Activated CD4-positive, alpha-beta T cell treated with anti-CD3 and anti-CD28 coated beads for 36 hours (primary cell): ENCODE data around the gene TESMIN. TPM values are rescaled to one million over a fixed set of nuclear protein-coding genes. Genes with fewer than 3 reads are reported as not detected.

Source experiments
- ATAC-seq: fragments of 200-7000 bp; cut with Tn5 transposase; one replicate; pipeline ENCODE4 v1.10.0; 2021; ENCODE audit warnings: mild to moderate bottlenecking, moderate library complexity
- CTCF ChIA-PET: fragments of 350-600 bp; sonication (Branson Sonifier 250); formaldehyde crosslinking; loops from one replicate; lab custom pipeline; 2021; ENCODE audit warnings: antibody characterized with exemption; lab: Charles Lee
- POLR2A ChIA-PET: fragments of 350-600 bp; sonication (Branson Sonifier 250); formaldehyde crosslinking; loops from one replicate; lab custom pipeline; 2021; ENCODE audit warnings: antibody characterized with exemption, inconsistent platforms; lab: Charles Lee
- DNase-seq: peaks from one replicate; pipeline ENCODE4 v3.0.0-alpha.2; 2020
- H3K27ac Mint-ChIP-seq: one replicate; pipeline ENCODE4 v1.8.0; 2021; ENCODE audit warnings: mixed read lengths
- H3K27me3 Mint-ChIP-seq: one replicate; pipeline ENCODE4 v1.8.0; 2021; ENCODE audit warnings: mixed read lengths
- H3K36me3 Mint-ChIP-seq: one replicate; pipeline ENCODE4 v1.8.0; 2021; ENCODE audit warnings: low read depth, mixed read lengths
- H3K4me1 Mint-ChIP-seq: one replicate; pipeline ENCODE4 v1.8.0; 2021; ENCODE audit warnings: mixed read lengths
- H3K4me3 Mint-ChIP-seq: one replicate; pipeline ENCODE4 v1.8.0; 2021; ENCODE audit warnings: mild to moderate bottlenecking, moderate library complexity, mixed read lengths
- H3K9me3 Mint-ChIP-seq: one replicate; pipeline ENCODE4 v1.8.0; 2021; ENCODE audit warnings: low read depth, mixed read lengths
- intact Hi-C, 2 experiments: fragments of 100-400 bp; cut with DNase I in 1 of 2; cut with micrococcal nuclease in 1 of 2; formaldehyde crosslinking; loops; one replicate each; pipeline versions ENCODE4 v1.14.2 to v1.15.1; 2022 to 2024; cut with DNase I, micrococcal nuclease
- total RNA-seq, 2 experiments: library from RNA; stranded (reverse); gene quantifications; one replicate each; pipeline ENCODE4 v1.2.3, GENCODE V29; 2021

The TESMIN gene
- total RNA-seq, 2 experiments from 2014 or later: 2.9 to 3.5 TPM

DNA sequence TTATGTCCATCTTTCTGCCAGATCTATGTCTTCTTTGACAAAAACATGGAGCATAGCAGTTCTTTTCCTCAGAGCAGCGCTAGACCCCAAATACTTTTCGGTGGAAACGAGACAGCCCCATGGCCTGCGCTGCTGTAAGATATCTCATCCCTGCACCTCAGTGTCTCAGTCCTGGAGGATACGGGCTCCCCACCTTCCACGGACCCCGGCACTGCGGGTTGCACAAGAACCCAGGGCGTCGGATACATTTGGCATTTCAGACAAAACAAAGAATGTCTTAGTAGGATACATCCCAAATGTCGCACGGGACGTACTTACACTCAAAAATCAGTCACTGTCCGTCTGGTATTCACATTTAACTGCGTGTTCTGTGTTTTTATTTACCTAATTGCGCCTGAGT is 76.9 kb downstream of the TESMIN start:
- ChIA-PET CTCF (interaction anchor here (0.7 kb wide), 1 partner anchor 1369 kb away, joined by 3 read pairs; no protein-coding TSS in a partner anchor), POLR2A (interaction anchor here (0.6 kb wide), 1 partner anchor 143 kb away, joined by 3 read pairs; no protein-coding TSS in a partner anchor)
- no peak for ATAC-seq
- no peak overlapping the region for H3K27ac Mint-ChIP-seq
- intact Hi-C loops: no loop called here
- no peak overlapping the region for H3K4me3 Mint-ChIP-seq
- H3K4me1 Mint-ChIP-seq: no peaks in the 10 kb centered on the region
- H3K27me3 Mint-ChIP-seq: peaks cover 1% of the 10 kb centered on the region
- no peaks in the 10 kb centered on the region for H3K36me3 Mint-ChIP-seq
- H3K9me3 Mint-ChIP-seq: no peaks in the 10 kb centered on the region
- DNase-seq: no peak

DNA sequence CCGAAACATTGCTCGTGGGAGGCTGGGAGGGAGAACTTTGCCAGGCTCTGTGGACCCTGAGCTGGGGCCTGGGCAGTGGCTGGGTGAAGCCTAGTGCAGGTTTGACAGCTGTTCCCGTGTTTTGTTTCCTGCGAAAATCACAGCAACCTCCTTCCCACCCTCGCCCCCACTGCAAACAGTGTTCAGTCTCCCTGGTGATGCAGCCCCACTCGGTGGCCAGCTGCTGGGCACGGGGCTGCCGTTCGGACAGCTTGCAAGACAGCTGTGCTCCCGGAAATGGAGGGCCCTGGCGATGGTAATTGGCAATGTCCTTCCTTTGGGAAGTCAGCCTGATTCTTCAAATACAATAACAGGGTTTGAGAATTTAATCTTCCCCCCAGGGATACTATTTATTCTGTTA is 77.3 kb downstream of the TESMIN start:
- Mint-ChIP-seq H3K4me3 (no peak overlapping the region), H3K27ac (no peak overlapping the region), H3K36me3 (no peaks in the 10 kb centered on the region), H3K27me3 (no peaks in the 10 kb centered on the region), H3K4me1 (no peaks in the 10 kb centered on the region), H3K9me3 (no peaks in the 10 kb centered on the region)
- ATAC-seq: no peak
- POLR2A ChIA-PET: interaction anchor here (0.6 kb wide), 1 partner anchor 144 kb away, joined by 3 read pairs; no protein-coding TSS in a partner anchor
- no peak for DNase-seq
- intact Hi-C loops: no loop called here
- CTCF ChIA-PET: no interaction called here

DNA sequence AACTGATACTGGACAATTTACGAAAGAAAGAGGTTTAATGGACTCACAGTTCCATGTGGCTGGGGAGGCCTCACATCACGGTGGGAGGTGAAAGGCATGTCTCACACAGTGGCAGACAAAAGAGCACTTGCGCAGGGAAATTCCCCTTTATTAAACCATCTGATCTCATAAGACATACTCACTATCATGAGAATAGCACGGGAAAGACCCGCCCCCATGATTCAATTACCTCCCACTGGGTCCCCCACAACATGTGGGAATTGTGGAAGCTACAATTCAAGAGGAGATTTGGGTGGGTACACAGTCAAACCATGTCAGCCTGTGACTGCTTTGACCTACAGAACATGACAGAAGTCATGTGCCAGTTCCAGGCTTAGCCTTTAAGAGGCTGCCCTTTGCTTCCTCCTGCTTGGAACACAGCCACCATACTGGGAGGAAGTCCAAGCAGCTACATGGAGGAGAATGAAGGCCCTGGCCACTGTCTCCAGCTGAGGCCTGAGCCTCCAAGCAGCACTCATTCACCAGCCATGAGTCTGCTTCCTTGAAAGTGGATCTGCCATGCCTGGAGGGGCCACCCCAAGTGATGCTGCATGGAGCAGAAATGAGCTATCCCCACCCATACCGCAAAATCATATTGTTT is 77.9 kb downstream of the TESMIN start:
- CTCF ChIA-PET: interaction anchor here (0.7 kb wide), 1 partner anchor 160 kb away, joined by 3 read pairs; no protein-coding TSS in a partner anchor
- no peak overlapping the region for H3K4me3 Mint-ChIP-seq
- no peaks in the 10 kb centered on the region for H3K36me3 Mint-ChIP-seq
- ATAC-seq (no peak), DNase-seq (no peak)
- POLR2A ChIA-PET: interaction anchor here (0.6 kb wide), 1 partner anchor 144 kb away, joined by 3 read pairs; no protein-coding TSS in a partner anchor
- no peaks in the 10 kb centered on the region for H3K27me3 Mint-ChIP-seq
- no peak overlapping the region for H3K27ac Mint-ChIP-seq
- no peaks in the 10 kb centered on the region for H3K4me1 Mint-ChIP-seq
- no peaks in the 10 kb centered on the region for H3K9me3 Mint-ChIP-seq
- intact Hi-C loops: no loop called here

DNA sequence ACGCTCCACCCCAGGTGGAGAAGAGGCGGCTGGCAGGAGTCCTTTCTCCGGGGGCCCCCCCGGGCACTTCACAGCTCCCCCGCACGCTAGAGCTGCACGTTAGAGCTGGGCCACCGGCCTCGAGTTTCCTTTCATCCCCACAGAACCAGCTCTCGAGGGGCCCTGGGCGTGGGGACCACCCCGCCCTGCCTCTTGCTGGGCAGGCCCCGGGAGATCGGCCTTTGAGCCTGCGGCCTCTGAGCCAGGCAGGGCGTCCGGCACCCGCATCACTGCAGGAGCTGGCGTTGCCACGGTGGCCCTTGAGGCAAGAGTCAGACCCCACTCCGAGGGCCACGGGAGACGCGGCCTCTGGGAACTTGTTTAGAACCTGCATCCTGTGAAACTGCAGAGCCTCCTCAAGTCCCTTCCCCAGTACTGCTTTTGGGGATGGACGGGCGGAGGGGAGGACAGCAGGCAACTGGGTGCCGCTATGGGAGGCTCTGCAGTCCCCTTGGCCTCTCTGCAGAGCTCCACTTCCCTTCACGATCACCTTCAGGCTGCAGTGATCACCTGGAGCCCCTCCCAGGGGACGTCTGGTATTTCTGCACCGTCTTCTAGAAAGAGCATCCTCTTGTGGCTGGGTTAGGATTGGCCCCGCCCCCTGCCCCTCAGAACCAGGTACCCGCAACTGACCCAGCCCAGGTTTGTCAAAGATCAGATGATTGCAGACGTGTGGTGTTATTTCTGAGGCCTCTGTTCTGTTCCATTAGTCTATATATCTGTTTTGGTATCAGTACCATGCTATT is 80.9 kb downstream of the TESMIN start:
- DNase-seq: no peak
- Mint-ChIP-seq H3K4me3 (no peak overlapping the region), H3K27ac (no peak overlapping the region), H3K9me3 (no peaks in the 10 kb centered on the region), H3K4me1 (no peaks in the 10 kb centered on the region), H3K36me3 (no peaks in the 10 kb centered on the region), H3K27me3 (no peaks in the 10 kb centered on the region)
- ChIA-PET CTCF (interaction anchor here (0.7 kb wide), 1 partner anchor 1158 kb away, joined by 3 read pairs; no protein-coding TSS in a partner anchor), POLR2A (no interaction called here)
- intact Hi-C loops: no loop called here
- no peak for ATAC-seq

DNA sequence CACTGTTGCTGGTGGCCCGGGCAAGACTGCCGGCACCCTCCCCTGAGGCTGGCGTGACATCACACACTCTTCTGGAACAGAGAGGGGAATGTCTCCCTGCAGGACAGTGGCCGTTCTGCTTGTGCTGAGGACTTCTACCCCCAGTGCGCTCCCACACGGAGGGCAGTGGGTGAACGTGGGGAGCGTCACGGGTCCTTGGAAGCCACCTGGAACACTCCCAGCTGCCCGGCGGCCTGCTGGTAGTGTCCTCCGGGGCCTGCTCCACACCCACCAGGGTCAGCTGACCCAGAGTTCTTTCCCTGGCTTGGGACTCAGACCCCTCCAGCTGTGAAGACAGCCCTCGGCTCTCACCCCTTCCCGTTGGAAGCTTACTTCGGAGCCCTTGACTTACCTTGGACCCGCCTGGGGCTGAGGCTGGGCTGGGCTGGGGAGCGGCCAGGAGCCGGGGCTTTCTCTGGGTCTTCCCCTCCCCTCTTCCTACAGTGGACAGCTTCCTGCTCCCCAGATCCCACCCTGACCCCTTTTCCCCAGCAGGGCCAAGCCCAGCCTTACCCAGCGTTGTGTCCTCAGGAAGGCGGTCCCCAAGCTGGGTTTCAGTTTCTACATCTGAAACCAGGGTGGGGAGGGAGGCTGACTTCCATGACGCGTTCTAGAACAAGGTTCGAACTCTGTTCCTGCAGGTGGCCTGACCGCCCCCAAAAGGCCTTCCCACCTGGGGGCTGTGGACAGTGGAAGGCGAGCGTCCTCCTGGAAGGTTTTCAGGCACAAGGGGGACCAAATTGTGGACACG is 81.8 kb downstream of the TESMIN start:
- no peak for DNase-seq
- intact Hi-C loops: no loop called here
- ChIA-PET POLR2A (no interaction called here), CTCF (no interaction called here)
- Mint-ChIP-seq H3K9me3 (no peaks in the 10 kb centered on the region), H3K36me3 (no peaks in the 10 kb centered on the region), H3K4me3 (no peak overlapping the region), H3K27me3 (no peaks in the 10 kb centered on the region), H3K27ac (no peak overlapping the region), H3K4me1 (no peaks in the 10 kb centered on the region)
- ATAC-seq: no peak

DNA sequence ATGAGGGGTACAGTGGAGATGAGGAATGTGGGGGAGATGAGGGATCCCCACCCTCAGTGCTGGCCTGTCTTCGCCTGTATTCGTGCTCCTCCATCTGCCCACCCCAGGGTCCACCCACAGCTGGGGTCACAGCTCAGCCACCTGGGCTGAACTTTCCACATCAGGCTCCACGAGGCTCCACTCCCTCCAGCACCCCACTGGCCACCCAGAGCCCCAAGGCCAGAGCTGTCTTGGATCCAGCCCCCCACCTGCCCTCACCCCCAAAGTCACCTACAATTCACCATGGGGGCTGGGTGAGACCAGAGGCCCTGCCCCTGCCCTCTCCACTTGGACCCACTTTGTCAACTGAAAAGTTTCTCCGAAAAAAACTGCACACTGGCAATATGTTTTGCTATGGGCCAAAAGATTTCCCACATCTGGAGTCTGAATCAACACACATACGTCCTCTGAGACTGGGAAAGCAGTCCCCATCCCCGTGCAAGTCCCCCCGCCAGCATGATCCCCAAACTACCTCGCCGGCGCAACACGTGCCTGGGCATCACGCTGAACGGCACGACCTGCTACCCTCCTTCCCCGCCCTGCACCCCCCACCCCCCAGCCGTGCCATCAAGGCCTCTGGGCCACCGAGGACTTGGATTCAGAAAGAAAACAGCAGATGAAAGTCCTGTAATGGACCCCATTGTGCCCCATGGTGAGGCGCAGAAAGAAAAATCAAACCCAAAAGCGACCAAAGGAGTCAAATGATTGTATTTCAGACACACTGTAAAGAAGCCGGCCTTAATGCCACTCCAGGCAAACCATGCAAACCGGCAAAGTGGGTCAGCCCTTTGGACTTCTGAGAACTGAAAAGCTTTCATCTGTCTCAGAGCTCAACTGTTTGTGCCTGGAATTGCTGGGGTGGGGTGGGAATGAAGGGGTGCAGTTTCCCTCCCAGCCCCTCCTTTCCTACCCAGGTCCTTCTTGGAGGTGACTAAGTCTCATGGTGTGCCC is 83.5 kb downstream of the TESMIN start:
- Mint-ChIP-seq H3K27me3 (no peaks in the 10 kb centered on the region), H3K4me1 (no peaks in the 10 kb centered on the region), H3K9me3 (no peaks in the 10 kb centered on the region), H3K27ac (no peak overlapping the region), H3K36me3 (no peaks in the 10 kb centered on the region), H3K4me3 (no peak overlapping the region)
- DNase-seq (no peak), ATAC-seq (no peak)
- POLR2A ChIA-PET: no interaction called here
- CTCF ChIA-PET: interaction anchor here (0.6 kb wide), 1 partner anchor 13 kb away, joined by 3 read pairs; no protein-coding TSS in a partner anchor
- intact Hi-C loops: no loop called here

DNA sequence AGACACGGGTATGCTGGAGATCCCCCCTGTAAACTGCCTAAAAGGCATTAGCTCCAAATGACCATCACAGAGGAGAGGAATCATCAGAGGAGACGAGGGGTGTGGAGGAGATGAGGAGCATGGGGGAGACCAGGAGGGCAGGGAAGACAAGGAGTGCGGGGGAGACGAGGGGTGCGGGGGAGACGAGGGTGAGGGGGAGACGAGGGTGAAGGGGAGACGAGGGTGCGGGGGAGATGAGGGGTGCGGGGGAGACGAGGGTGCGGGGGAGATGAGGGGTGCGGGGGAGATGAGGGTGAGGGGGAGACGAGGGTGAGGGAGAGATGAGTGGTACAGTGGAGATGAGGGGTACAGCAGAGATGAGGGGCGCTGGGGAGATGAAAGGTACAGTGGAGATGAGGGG is 84.5 kb downstream of the TESMIN start:
- H3K36me3 Mint-ChIP-seq: no peaks in the 10 kb centered on the region

DNA sequence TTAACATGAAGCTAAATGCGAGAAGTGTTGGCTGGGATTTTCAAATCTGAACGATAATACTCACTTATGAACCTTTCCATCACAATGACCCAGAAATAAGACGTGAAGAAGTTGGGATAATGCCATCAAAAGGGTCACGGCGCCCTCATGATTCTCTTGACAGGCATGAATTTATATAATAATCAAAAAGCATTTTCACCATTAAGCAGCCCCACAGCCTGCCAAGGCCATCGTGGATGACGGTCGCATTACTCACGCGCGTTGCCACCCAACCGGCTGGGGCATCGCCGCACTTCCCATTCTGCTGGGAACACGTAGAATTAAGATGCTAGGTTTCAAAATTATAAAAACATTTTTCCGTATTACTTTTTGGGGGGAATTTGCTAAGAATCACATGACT is 85.9 kb downstream of the TESMIN start:
- POLR2A ChIA-PET: no interaction called here
- CTCF ChIA-PET: no interaction called here
- Mint-ChIP-seq H3K27me3 (peaks cover 3% of the 10 kb centered on the region), H3K27ac (no peak overlapping the region), H3K4me3 (no peak overlapping the region), H3K4me1 (no peaks in the 10 kb centered on the region), H3K36me3 (no peaks in the 10 kb centered on the region), H3K9me3 (no peaks in the 10 kb centered on the region)
- intact Hi-C loops: no loop called here
- DNase-seq: no peak
- ATAC-seq: no peak

More for the DNA sequence above, 84.5 kb downstream of the TESMIN start:
- Mint-ChIP-seq H3K4me3 (no peak overlapping the region), H3K4me1 (no peaks in the 10 kb centered on the region), H3K9me3 (no peaks in the 10 kb centered on the region), H3K27ac (no peak overlapping the region), H3K27me3 (peaks cover 3% of the 10 kb centered on the region)
- intact Hi-C loops: no loop called here
- ATAC-seq (no peak), DNase-seq (no peak)
- POLR2A ChIA-PET: no interaction called here
- CTCF ChIA-PET: no interaction called here

DNA sequence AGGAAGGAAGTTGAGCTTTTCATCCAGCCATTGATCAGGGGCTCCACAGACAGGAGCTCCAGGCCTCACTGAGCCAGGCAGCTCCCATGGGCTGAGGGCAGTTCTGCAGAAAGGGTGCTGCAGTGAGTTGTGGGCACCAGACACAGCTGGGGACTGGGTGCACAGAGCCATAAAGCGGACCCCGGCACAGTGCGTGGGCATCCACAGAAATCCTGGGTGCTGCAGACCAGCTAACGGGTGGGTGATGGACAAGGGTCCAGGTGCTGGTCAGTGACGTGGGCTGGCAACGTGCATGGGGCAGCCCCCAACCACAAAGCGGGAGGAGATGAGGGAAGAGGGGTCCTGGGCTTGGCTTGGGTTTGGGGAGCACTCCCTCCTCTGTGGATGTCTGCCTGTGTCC is 86.4 kb downstream of the TESMIN start:
- no peak overlapping the region for H3K4me3 Mint-ChIP-seq
- H3K27ac Mint-ChIP-seq: no peak overlapping the region
- H3K9me3 Mint-ChIP-seq: no peaks in the 10 kb centered on the region
- intact Hi-C loops: no loop called here
- no peaks in the 10 kb centered on the region for H3K4me1 Mint-ChIP-seq
- ChIA-PET CTCF (no interaction called here), POLR2A (no interaction called here)
- peaks cover 3% of the 10 kb centered on the region for H3K27me3 Mint-ChIP-seq
- ATAC-seq (no peak), DNase-seq (no peak)
- no peaks in the 10 kb centered on the region for H3K36me3 Mint-ChIP-seq

DNA sequence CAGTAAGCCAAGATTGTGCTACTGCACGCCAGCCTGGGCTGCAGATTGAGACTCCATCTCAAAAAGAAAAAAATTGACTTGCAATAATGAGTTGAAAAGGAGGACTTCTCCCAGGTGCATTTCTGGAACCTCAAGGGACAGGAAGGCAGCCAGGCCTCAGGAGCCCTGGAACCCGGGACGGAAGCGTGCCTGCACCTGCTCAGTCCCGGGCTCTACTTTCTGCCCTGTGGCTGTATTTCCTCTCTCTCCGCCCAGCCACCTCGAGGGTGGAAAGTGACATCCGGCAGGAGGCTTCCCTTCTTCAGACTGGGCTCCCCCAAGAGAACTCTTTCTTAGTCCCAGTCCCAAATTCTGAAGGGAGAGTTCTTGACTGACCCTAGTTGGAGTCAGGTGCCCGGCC is 87.2 kb downstream of the TESMIN start:
- POLR2A ChIA-PET: no interaction called here
- H3K4me1 Mint-ChIP-seq: no peaks in the 10 kb centered on the region
- H3K36me3 Mint-ChIP-seq: no peaks in the 10 kb centered on the region
- H3K4me3 Mint-ChIP-seq: no peak overlapping the region
- H3K27me3 Mint-ChIP-seq: peaks cover 3% of the 10 kb centered on the region
- DNase-seq (no peak), ATAC-seq (no peak)
- CTCF ChIA-PET: interaction anchor here (1.0 to 1.5 kb wide), 2 partner anchors 49 to 134 kb away, joined by 3 to 6 read pairs; no protein-coding TSS in a partner anchor
- intact Hi-C loops: no loop called here
- H3K27ac Mint-ChIP-seq: no peak overlapping the region
- H3K9me3 Mint-ChIP-seq: no peaks in the 10 kb centered on the region
